PC-3 (cell line): ENCODE data around the gene TXNDC12. TPM values are rescaled to one million over a fixed set of nuclear protein-coding genes. Genes with fewer than 3 reads are reported as not detected.
A peak's percentile ranks its signal among the peaks of the same experiment; 100 is the strongest.

ENCODE experiments used
- ATAC-seq: fragments of 200-7000 bp; cut with Tn5 transposase; 2 replicates; pipeline ENCODE4 v1.9.1; 2020; ENCODE audit warnings: mild to moderate bottlenecking, moderate library complexity
- BruUV-seq: library from RNA; stranded (reverse); fragments of 400-500 nt; replicated peaks from 2 replicates; lab custom pipeline; 2021; lab: Mats Ljungman, UMichigan
- CTCF ChIA-PET: fragments of 300-600 bp; sonication (Branson Sonifier 250); formaldehyde crosslinking; loops from one replicate; lab custom pipeline; 2022; ENCODE audit warnings: antibody characterized with exemption; lab: Charles Lee
- POLR2A ChIA-PET: fragments of 300-600 bp; sonication (Branson Sonifier 250); formaldehyde crosslinking; loops from one replicate; lab custom pipeline; 2022; ENCODE audit warnings: antibody characterized with exemption; ENCODE audit not compliant: unreplicated experiment; lab: Charles Lee
- DNase-seq: peaks from one replicate; pipeline ENCODE4 v3.0.0-alpha.2; 2015
- H2AFZ ChIP-seq: fragments of 300-600 bp; sonication (generic); 2 replicates; pipeline ENCODE4 v1.6.0; 2016; ENCODE audit warnings: antibody characterized with exemption, low read length
- H3F3A ChIP-seq: fragments of 300-600 bp; sonication (generic); one replicate; pipeline ENCODE4 v1.6.0; 2017; ENCODE audit warnings: antibody characterized with exemption, low read length, control low read depth, mild to moderate bottlenecking; ENCODE audit not compliant: unreplicated experiment
- H3K27ac ChIP-seq: fragments of 300-600 bp; sonication (generic); 2 replicates; pipeline ENCODE4 v1.5.1; 2016; ENCODE audit warnings: mild to moderate bottlenecking, low read length
- H3K27me3 ChIP-seq: fragments of 300-600 bp; sonication (generic); 2 replicates; pipeline ENCODE4 v1.6.1; 2016; ENCODE audit warnings: low read length, mixed read lengths
- H3K36me3 ChIP-seq: fragments of 300-600 bp; sonication (generic); 2 replicates; pipeline ENCODE4 v1.6.1; 2016; ENCODE audit warnings: low read depth, mixed run types, low read length, mixed read lengths
- H3K4me1 ChIP-seq: fragments of 300-600 bp; sonication (generic); 2 replicates; pipeline ENCODE4 v1.5.1; 2016; ENCODE audit warnings: low read length; ENCODE audit not compliant: insufficient read depth
- H3K4me2 ChIP-seq: fragments of 300-600 bp; sonication (generic); 2 replicates; pipeline ENCODE4 v1.6.0; 2016; ENCODE audit warnings: low read length
- H3K4me3 ChIP-seq: fragments of 300-600 bp; sonication (generic); 2 replicates; pipeline ENCODE4 v1.5.1; 2016; ENCODE audit warnings: mild to moderate bottlenecking, low read length, mixed read lengths
- H3K79me2 ChIP-seq: fragments of 300-600 bp; sonication (generic); 2 replicates; pipeline ENCODE4 v1.6.1; 2017; ENCODE audit warnings: low read length, mixed read lengths
- H3K9ac ChIP-seq: fragments of 300-600 bp; sonication (generic); 2 replicates; pipeline ENCODE4 v1.6.0; 2016; ENCODE audit warnings: mild to moderate bottlenecking, low read length
- H3K9me2 ChIP-seq: fragments of 300-600 bp; sonication (generic); replicated peaks from 2 replicates; pipeline ENCODE4 v1.6.1; 2016; ENCODE audit warnings: mixed run types, low read length, mixed read lengths
- H3K9me3 ChIP-seq: fragments of 300-600 bp; sonication (generic); 2 replicates; pipeline ENCODE4 v1.6.1; 2016; ENCODE audit warnings: low read length, mixed read lengths
- H4K20me1 ChIP-seq: fragments of 300-600 bp; sonication (generic); 2 replicates; pipeline ENCODE4 v1.6.1; 2016; ENCODE audit warnings: low read length, mixed read lengths
- EZH2 ChIP-seq: fragments of 300-600 bp; sonication (generic); IDR thresholded peaks from one replicate; pipeline ENCODE4 v1.6.1; 2017; ENCODE audit warnings: antibody characterized with exemption, mild to moderate bottlenecking, low read length; ENCODE audit not compliant: unreplicated experiment
- EZH2phosphoT487 ChIP-seq: fragments of 300-600 bp; sonication (generic); IDR thresholded peaks from 2 replicates; pipeline ENCODE4 v1.6.1; 2018; ENCODE audit warnings: mild to moderate bottlenecking, antibody characterized with exemption, low read length, borderline replicate concordance
- intact Hi-C: fragments of 100-400 bp; cut with micrococcal nuclease; formaldehyde crosslinking; loops from 2 replicates; pipeline ENCODE4 v1.9.0; 2023
- total RNA-seq: library from RNA; depleted of rRNA; stranded (reverse); fragments of >200 nt; gene quantifications from 2 replicates; pipeline ENCODE4 v1.2.3, GENCODE V29; 2014
- TF ChIP-seq, protein P1 (sequence below): fragments of 300-600 bp; sonication (generic); conservative IDR thresholded peaks from 2 replicates; pipeline ENCODE4 v1.5.1; 2017; ENCODE audit warnings: antibody characterized with exemption, low read depth, mild to moderate bottlenecking, low read length

TXNDC12 gene
- total RNA-seq, 1 experiment from 2014 or later, result 36.8 TPM

DNA sequence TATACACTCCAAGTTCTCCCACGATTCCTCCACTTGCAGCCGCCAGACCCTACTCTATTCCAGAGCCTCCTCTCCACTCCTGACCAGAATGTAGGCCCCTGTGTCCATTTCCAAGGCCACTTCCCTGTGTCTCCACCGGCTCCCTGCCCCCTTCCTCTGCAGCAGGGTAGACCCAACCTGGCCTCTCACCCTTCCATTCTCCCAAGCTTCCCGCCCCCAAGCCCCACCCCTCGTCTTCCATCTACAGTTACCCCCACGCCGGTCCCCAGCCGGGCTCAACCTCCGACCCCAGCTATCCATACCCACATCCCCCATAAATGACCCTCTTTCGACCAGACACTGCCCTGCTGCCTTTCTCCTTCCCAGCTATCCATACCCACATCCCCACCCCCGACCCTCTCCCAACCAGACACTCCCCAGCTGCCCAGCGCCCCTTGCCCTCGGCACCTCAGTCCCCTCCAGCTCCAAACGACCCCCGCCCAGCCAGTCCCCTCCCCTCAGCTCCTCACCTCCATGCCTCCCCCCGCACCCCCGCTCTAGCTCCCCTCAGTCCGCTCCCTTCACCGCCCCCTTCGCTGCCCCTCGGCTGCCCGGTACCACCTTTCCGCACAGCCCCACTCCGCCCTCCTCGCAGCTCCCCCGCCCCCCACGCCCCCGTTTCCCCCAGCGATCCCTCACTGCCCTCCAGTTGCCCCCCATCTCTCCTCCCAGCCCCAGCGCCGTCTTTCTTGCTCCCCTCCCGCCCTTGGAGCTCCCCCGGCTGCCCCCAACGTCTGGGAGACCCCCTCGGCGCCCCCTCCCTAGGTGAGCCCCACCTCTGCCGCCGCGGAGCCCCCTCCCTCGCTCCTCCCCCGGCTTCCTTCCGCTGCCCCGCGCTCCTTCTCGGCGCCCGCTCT lies 65.2 kb downstream of the TXNDC12 start:
- no peak for TF ChIP-seq EZH2
- TF ChIP-seq, protein P1, sequence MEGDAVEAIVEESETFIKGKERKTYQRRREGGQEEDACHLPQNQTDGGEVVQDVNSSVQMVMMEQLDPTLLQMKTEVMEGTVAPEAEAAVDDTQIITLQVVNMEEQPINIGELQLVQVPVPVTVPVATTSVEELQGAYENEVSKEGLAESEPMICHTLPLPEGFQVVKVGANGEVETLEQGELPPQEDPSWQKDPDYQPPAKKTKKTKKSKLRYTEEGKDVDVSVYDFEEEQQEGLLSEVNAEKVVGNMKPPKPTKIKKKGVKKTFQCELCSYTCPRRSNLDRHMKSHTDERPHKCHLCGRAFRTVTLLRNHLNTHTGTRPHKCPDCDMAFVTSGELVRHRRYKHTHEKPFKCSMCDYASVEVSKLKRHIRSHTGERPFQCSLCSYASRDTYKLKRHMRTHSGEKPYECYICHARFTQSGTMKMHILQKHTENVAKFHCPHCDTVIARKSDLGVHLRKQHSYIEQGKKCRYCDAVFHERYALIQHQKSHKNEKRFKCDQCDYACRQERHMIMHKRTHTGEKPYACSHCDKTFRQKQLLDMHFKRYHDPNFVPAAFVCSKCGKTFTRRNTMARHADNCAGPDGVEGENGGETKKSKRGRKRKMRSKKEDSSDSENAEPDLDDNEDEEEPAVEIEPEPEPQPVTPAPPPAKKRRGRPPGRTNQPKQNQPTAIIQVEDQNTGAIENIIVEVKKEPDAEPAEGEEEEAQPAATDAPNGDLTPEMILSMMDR, result no peak
- TF ChIP-seq EZH2phosphoT487, result no peak
- peak overlapping the region; percentile 87 for H2AFZ ChIP-seq
- BruUV-seq, result no TSS peak
- DNase-seq (no peak), ATAC-seq (no peak)
- H4K20me1 ChIP-seq, result no peaks in the 10 kb centered on the region
- no peaks in the 10 kb centered on the region for H3K79me2 ChIP-seq
- H3K9ac ChIP-seq, result no peak overlapping the region
- H3F3A ChIP-seq, result no peaks in the 10 kb centered on the region
- H3K9me2 ChIP-seq, result no peaks in the 10 kb centered on the region
- ChIA-PET CTCF (interaction anchor here (0.7 kb wide), 2 partner anchors 9 to 411 kb away, joined by 4 to 21 read pairs; no protein-coding TSS in a partner anchor), POLR2A (no interaction called here)
- H3K4me1 ChIP-seq, result no peaks in the 10 kb centered on the region
- H3K4me2 ChIP-seq, result peak overlapping the region; percentile 82
- H3K9me3 ChIP-seq, result no peaks in the 10 kb centered on the region
- H3K4me3 ChIP-seq, result peak overlapping the region; percentile 76
- no peaks in the 10 kb centered on the region for H3K36me3 ChIP-seq
- intact Hi-C loops, result no loop called here
- no peak overlapping the region for H3K27ac ChIP-seq
- H3K27me3 ChIP-seq, result no peaks in the 10 kb centered on the region

DNA sequence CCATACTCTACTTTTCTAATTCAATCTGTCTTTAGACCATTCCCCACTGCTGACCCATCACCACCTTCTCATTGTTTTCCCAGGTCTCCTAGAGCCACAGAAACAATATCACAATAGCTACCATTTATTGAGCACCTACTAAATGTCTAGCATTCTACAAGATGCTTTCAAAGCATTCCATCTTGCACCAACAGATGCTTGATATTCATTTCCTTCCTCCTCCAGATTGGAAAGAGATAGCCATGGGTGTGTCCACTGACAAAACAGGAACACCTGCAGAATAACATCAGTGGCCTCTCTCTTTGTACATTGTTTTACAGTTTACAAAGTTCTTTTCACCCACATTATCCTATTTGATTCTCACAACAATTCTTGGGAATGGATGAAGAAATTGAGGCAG lies 66.7 kb downstream of the TXNDC12 start:
- POLR2A ChIA-PET, result no interaction called here
- CTCF ChIA-PET, result no interaction called here

More for the DNA sequence above, 66.7 kb downstream of the TXNDC12 start:
- Histone ChIP-seq H4K20me1 (no peaks in the 10 kb centered on the region), H3K27ac (no peak overlapping the region), H3K79me2 (no peaks in the 10 kb centered on the region), H3K9ac (no peak overlapping the region), H3F3A (no peaks in the 10 kb centered on the region), H3K9me2 (no peaks in the 10 kb centered on the region), H3K9me3 (no peaks in the 10 kb centered on the region), H3K4me2 (no peak overlapping the region), H2AFZ (no peak overlapping the region), H3K4me1 (no peaks in the 10 kb centered on the region), H3K36me3 (no peaks in the 10 kb centered on the region), H3K27me3 (no peaks in the 10 kb centered on the region), H3K4me3 (no peak overlapping the region)
- no peak for ATAC-seq
- TF ChIP-seq, protein P1, result no peak
- TF ChIP-seq EZH2, result no peak
- no peak for TF ChIP-seq EZH2phosphoT487
- intact Hi-C loops, result no loop called here
- DNase-seq, result no peak
- BruUV-seq, result no TSS peak
